HG03354 (cell line): Measurements from ENCODE around the gene DENND2A.

Source experiments
- ATAC-seq: cut with Tn5 transposase; IDR thresholded peaks from one replicate; pipeline ENCODE4 v1.9.1; 2021; ENCODE audit warnings: mild to moderate bottlenecking; ENCODE audit not compliant: unreplicated experiment, poor library complexity, severe bottlenecking

Gene DENND2A

GRCh38 chr7:140600341-140600740 lies 40.3 kb downstream of the DENND2A start:
- no peak for ATAC-seq

- no peak for ATAC-seq
Observed at GRCh38 chr7:140597428-140597949, 43.1 kb downstream of the DENND2A start.

GRCh38 chr7:140596519-140597427 lies 43.8 kb downstream of the DENND2A start:
- no peak for ATAC-seq

- ATAC-seq, result no peak
Observed at GRCh38 chr7:140595468-140596092, 45.0 kb downstream of the DENND2A start.

- no peak for ATAC-seq
Observed at GRCh38 chr7:140594131-140594691, 46.4 kb downstream of the DENND2A start.

- ATAC-seq, result peak; percentile 69
Observed at GRCh38 chr7:140593672-140593982, 47.0 kb downstream of the DENND2A start.

- peak; percentile 59 for ATAC-seq
Observed at GRCh38 chr7:140592964-140593671, 47.5 kb downstream of the DENND2A start.

GRCh38 chr7:140591180-140591902 lies 49.3 kb downstream of the DENND2A start:
- no peak for ATAC-seq

GRCh38 chr7:140587243-140587642 lies 53.4 kb downstream of the DENND2A start:
- no peak for ATAC-seq

GRCh38 chr7:140586516-140586915 lies 54.1 kb downstream of the DENND2A start:
- ATAC-seq, result no peak

GRCh38 chr7:140585333-140585732 lies 55.3 kb downstream of the DENND2A start:
- no peak for ATAC-seq

GRCh38 chr7:140584195-140584851 lies 56.3 kb downstream of the DENND2A start:
- no peak for ATAC-seq

- no peak for ATAC-seq
Observed at GRCh38 chr7:140581411-140581810, 59.2 kb downstream of the DENND2A start.

- ATAC-seq, result no peak
Observed at GRCh38 chr7:140577651-140578050, 63.0 kb downstream of the DENND2A start.

- no peak for ATAC-seq
Observed at GRCh38 chr7:140576589-140576988, 64.0 kb downstream of the DENND2A start.

- ATAC-seq, result no peak
Observed at GRCh38 chr7:140571538-140572122, 69.0 kb downstream of the DENND2A start.

GRCh38 chr7:140570120-140570519 lies 70.5 kb downstream of the DENND2A start:
- no peak for ATAC-seq

GRCh38 chr7:140568021-140568813 lies 72.4 kb downstream of the DENND2A start:
- no peak for ATAC-seq
